Prostate gland (tissue), 2 donors: Measurements from ENCODE around the gene PATL1. TPM values are rescaled to one million over a fixed set of nuclear protein-coding genes. Genes with fewer than 3 reads are reported as not detected.

ENCODE experiments used
- DNase-seq: peaks from one replicate; pipeline ENCODE4 v3.0.0-alpha.2; 2019; ENCODE audit warnings: low spot score
- H3K27ac ChIP-seq, 2 donors: fragments of 200-600 bp; sonication (generic); 2 replicates each; pipeline ENCODE4 v1.5.1; 2017 to 2019
- H3K27me3 ChIP-seq: fragments of 200-600 bp; sonication (generic); replicated peaks from 2 replicates; pipeline ENCODE4 v1.5.1; 2019; ENCODE audit not compliant: insufficient read depth
- H3K36me3 ChIP-seq, 2 donors: fragments of 200-600 bp; sonication (generic); 1 replicate in 1 of 2; 2 replicates in 1 of 2; pipeline versions ENCODE4 v1.5.1 to v1.8.1; 2017 to 2019
- H3K4me1 ChIP-seq: fragments of 200-600 bp; sonication (generic); replicated peaks from 2 replicates; pipeline ENCODE4 v1.5.1; 2019
- H3K4me3 ChIP-seq, 2 donors: fragments of 200-600 bp; sonication (generic); 2 replicates each; pipeline ENCODE4 v1.5.1; 2017 to 2019
- H3K9me3 ChIP-seq: fragments of 200-600 bp; sonication (generic); 2 replicates; pipeline ENCODE4 v1.5.1; 2017
- POLR2A ChIP-seq: fragments of 450-650 bp; IDR thresholded peaks from one replicate; pipeline ENCODE4 v1.6.1; 2016; ENCODE audit warnings: antibody characterized with exemption, mild to moderate bottlenecking
- POLR2AphosphoS5 ChIP-seq: sonication (generic); formaldehyde crosslinking; IDR thresholded peaks from one replicate; pipeline ENCODE4 v1.6.1; 2017; ENCODE audit warnings: antibody characterized with exemption
- WGBS: methylation state at CpG from one replicate; pipeline ENCODE4 v1.1.5; 2018; 5-methylcytosine and 5-hydroxymethylcytosine counted together
- intact Hi-C: fragments of 100-400 bp; cut with DNase I; formaldehyde crosslinking; loops from one replicate; pipeline ENCODE4 v1.14.2; 2022
- total RNA-seq, 2 donors: library from RNA; depleted of rRNA; stranded (reverse); fragments of >200 nt; gene quantifications; one replicate each; pipeline ENCODE4 v1.1.0, GENCODE V29; 2016
- TF ChIP-seq, protein P1 (sequence below), 4 experiments: fragments of 200-600 bp in 2 of 4; fragments of 450-650 bp in 2 of 4; sonication (generic) in 2 of 4; IDR thresholded peaks; 1 replicate in 3 of 4; 2 replicates in 1 of 4; pipeline ENCODE4 v1.5.1; 2016 to 2019; ENCODE audit warnings: antibody characterized with exemption in 4 of 4, mild to moderate bottlenecking in 2 of 4, moderate library complexity in 2 of 4

The PATL1 gene
- total RNA-seq, 2 donors from 2014 or later, result 10.3 to 26.2 TPM

DNA sequence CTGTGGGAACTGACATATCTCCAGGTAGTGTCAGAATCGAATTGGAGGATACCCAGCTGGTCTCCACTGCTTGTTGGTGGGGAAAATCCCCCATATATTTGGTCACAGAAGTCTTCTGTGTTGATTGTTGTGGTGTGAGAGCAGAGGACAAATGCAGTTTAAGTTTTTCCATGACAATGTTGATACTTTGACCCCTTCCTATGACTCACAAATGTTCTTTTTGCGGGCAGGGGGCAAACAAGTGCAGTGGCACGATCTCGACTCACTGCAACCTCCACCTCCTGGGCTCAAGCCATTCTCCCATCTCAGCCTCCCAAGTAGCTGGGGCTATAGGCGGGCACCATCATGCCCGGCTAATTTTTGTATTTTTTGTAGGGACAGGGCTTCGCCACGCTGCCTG is 7.4 kb upstream of the PATL1 start:
- no peak overlapping the region for H3K27ac ChIP-seq
- WGBS, result 94% methylated on average over 8 of the region's 8 CpGs
- H3K36me3 ChIP-seq, result no peaks in the 10 kb centered on the region
- intact Hi-C loops, result no loop called here
- no peaks in the 10 kb centered on the region for H3K4me1 ChIP-seq
- DNase-seq, result no peak
- H3K27me3 ChIP-seq, result no peaks in the 10 kb centered on the region
- no peak overlapping the region for H3K4me3 ChIP-seq
- TF ChIP-seq, protein P1, sequence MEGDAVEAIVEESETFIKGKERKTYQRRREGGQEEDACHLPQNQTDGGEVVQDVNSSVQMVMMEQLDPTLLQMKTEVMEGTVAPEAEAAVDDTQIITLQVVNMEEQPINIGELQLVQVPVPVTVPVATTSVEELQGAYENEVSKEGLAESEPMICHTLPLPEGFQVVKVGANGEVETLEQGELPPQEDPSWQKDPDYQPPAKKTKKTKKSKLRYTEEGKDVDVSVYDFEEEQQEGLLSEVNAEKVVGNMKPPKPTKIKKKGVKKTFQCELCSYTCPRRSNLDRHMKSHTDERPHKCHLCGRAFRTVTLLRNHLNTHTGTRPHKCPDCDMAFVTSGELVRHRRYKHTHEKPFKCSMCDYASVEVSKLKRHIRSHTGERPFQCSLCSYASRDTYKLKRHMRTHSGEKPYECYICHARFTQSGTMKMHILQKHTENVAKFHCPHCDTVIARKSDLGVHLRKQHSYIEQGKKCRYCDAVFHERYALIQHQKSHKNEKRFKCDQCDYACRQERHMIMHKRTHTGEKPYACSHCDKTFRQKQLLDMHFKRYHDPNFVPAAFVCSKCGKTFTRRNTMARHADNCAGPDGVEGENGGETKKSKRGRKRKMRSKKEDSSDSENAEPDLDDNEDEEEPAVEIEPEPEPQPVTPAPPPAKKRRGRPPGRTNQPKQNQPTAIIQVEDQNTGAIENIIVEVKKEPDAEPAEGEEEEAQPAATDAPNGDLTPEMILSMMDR (IDR thresholded peaks at IDR 0.05), result no peak
- no peak for TF ChIP-seq POLR2A
- no peak for TF ChIP-seq POLR2AphosphoS5
- no peaks in the 10 kb centered on the region for H3K9me3 ChIP-seq

DNA sequence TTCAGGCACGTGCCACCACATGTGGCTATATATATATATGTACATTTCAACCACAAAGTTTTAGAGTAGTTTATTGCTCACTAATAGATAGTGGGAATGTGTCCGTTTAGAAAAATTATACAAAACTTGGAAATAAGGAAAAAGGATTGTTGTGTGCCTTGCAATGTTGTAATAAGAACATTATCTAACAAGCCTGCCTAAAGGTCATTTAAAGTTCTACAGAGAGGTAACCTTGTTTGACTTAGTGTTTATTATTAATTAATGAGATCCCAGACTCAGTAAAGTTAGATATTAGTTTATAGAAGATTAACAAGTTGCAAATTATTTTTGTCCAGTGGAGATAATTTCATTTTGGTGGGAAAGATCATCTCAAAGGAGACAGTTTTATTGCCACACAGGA is 5.5 kb upstream of the PATL1 start:
- no peak overlapping the region for H3K27ac ChIP-seq
- intact Hi-C loops, result no loop called here
- H3K36me3 ChIP-seq, result no peaks in the 10 kb centered on the region
- DNase-seq, result no peak
- H3K4me3 ChIP-seq, result no peak overlapping the region
- peaks cover 4% of the 10 kb centered on the region for H3K4me1 ChIP-seq
- TF ChIP-seq POLR2AphosphoS5 (no peak), POLR2A (no peak)
- TF ChIP-seq, protein P1 (IDR thresholded peaks at IDR 0.05), result no peak
- no peaks in the 10 kb centered on the region for H3K27me3 ChIP-seq
- WGBS, result 54% methylated on average over 2 of the region's 2 CpGs
- no peaks in the 10 kb centered on the region for H3K9me3 ChIP-seq

DNA sequence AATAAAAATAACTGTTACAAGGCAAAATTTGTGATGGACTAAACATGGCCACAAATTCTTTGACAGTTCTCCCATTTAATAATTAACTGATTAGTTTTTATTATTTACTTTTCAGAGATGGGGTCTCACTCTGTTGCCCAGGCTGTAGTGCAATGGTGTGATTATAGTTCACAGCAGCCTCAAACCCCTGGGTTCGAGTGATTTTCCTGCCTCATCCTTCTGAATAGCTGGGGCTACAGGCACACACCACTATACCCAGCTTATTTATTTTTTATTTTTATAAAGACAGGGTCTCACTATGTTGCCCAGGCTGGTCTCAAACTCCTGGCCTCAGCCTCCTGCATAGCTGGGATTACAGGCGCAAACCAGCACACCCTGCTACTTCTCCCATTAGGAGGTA is 4.5 kb upstream of the PATL1 start:
- WGBS, result 93% methylated on average over 2 of the region's 2 CpGs
- Histone ChIP-seq H3K36me3 (no peaks in the 10 kb centered on the region), H3K9me3 (no peaks in the 10 kb centered on the region), H3K4me3 (no peak overlapping the region), H3K27me3 (no peaks in the 10 kb centered on the region), H3K4me1 (peaks cover 4% of the 10 kb centered on the region), H3K27ac (no peak overlapping the region)
- no peak for DNase-seq
- intact Hi-C loops, result no loop called here
- TF ChIP-seq POLR2AphosphoS5 (no peak), POLR2A (no peak)
- TF ChIP-seq, protein P1 (IDR thresholded peaks at IDR 0.05), result no peak

DNA sequence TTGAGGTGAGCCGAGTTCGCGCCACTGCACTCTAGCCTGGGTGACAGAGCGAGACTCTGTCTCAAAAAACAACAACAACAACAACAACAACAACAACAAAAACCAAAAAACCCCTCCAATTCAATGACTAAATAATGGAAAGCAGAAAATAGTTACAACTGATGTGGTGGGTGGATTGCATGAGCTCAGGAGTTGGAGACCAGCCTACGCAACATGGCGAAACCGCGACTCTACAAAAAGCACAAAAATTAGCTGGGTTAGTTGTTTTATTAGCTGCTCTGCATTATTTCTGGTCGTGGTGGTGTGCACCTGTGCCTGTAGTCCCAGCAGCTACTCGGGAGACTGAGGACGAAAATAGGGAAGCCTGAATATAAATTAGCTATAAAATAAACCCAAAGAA is 2.6 kb upstream of the PATL1 start:
- intact Hi-C loops, result no loop called here
- WGBS, result 92% methylated on average over 11 of the region's 11 CpGs
- Histone ChIP-seq H3K4me1 (peaks cover 8% of the 10 kb centered on the region), H3K9me3 (no peaks in the 10 kb centered on the region), H3K36me3 (no peaks in the 10 kb centered on the region), H3K27me3 (no peaks in the 10 kb centered on the region), H3K27ac (no peak overlapping the region), H3K4me3 (no peak overlapping the region)
- no peak for DNase-seq
- no peak for TF ChIP-seq POLR2A
- TF ChIP-seq, protein P1 (IDR thresholded peaks at IDR 0.05), result no peak
- TF ChIP-seq POLR2AphosphoS5, result no peak

DNA sequence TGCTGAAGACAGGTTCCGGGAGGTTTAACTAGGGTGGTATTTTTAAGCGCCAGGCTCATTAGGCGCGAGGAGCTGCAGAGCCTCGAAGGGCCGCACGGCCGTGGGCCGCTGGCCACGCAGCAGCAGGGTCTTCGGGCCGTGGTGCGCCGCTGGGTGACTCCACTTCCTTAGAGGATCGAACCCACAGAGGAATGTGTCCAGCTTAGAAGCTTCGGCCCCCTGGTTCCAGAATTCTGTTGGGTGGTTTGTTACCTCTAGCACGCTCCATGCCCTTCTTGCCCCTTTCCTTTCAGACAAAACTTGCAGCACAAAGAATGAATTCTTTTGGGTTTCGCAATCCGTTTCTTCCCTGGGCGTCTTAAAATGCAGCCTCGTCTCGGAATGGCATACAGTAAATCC is 773 bp upstream of the PATL1 start:
- Histone ChIP-seq H3K4me1 (peaks cover 8% of the 10 kb centered on the region), H3K27me3 (no peaks in the 10 kb centered on the region), H3K36me3 (no peaks in the 10 kb centered on the region), H3K4me3 (peak overlapping the region; percentile 68 to 83), H3K9me3 (no peaks in the 10 kb centered on the region), H3K27ac (peak overlapping the region; percentile 92 to 97)
- 4% methylated on average over 22 of the region's 22 CpGs for WGBS
- peak; percentile 29 for DNase-seq
- TF ChIP-seq, protein P1 (IDR thresholded peaks at IDR 0.05), result peak in 2 of 4 experiments; percentile 4 to 9
- no peak for TF ChIP-seq POLR2AphosphoS5
- intact Hi-C loops, result loop anchor here (1.0 to 10.0 kb wide), 4 partner anchors 53 to 135 kb away; partner anchors contain the start of gene STX3
